ENCODE results near the gene LRRC52. TPM values are rescaled to one million over a fixed set of nuclear protein-coding genes. Genes with fewer than 3 reads are reported as not detected.

Gene LRRC52
- total RNA-seq, 4 donors from 2014 or later: 0.27 TPM; not detected in 3

GRCh38 chr1:165512816-165513215 lies 31.0 kb upstream of the LRRC52 start:
- H3K27me3 ChIP-seq: no peaks in the 10 kb centered on the region
- no peak overlapping the region for H3K27ac ChIP-seq
- no peaks in the 10 kb centered on the region for H3K4me1 ChIP-seq
- H3K4me3 ChIP-seq (replicated peaks in 1 of 3): no peak overlapping the region
- no peaks in the 10 kb centered on the region for H3K9me3 ChIP-seq
- intact Hi-C loops (cut with DNase I): no loop called here
- no peaks in the 10 kb centered on the region for H3K36me3 ChIP-seq
- no peak for DNase-seq
- TF ChIP-seq POLR2A (IDR thresholded peaks at IDR 0.05): no peak
- no peak for TF ChIP-seq CTCF (IDR thresholded peaks at IDR 0.05)
- WGBS, 2 donors: 41 to 48% methylated on average over 6 of the region's 6 CpGs

GRCh38 chr1:165516469-165516868 lies 27.3 kb upstream of the LRRC52 start:
- no peak for DNase-seq
- H3K9me3 ChIP-seq: no peaks in the 10 kb centered on the region
- H3K36me3 ChIP-seq: no peaks in the 10 kb centered on the region
- TF ChIP-seq POLR2A (IDR thresholded peaks at IDR 0.05) (no peak), CTCF (IDR thresholded peaks at IDR 0.05) (no peak)
- H3K4me1 ChIP-seq: no peaks in the 10 kb centered on the region
- no peak overlapping the region for H3K4me3 ChIP-seq (replicated peaks in 1 of 3)
- intact Hi-C loops (cut with DNase I): no loop called here
- H3K27ac ChIP-seq: no peak overlapping the region
- H3K27me3 ChIP-seq: no peaks in the 10 kb centered on the region
- 92 to 100% methylated on average over 2 of the region's 2 CpGs for WGBS, 2 donors

- no peak overlapping the region for H3K4me3 ChIP-seq (replicated peaks in 1 of 3)
- no peaks in the 10 kb centered on the region for H3K4me1 ChIP-seq
- intact Hi-C loops (cut with DNase I): no loop called here
- no peak overlapping the region for H3K27ac ChIP-seq
- no peak for DNase-seq
- no peaks in the 10 kb centered on the region for H3K36me3 ChIP-seq
- H3K9me3 ChIP-seq: no peaks in the 10 kb centered on the region
- 88 to 94% methylated on average over 4 of the region's 4 CpGs for WGBS, 2 donors
- TF ChIP-seq POLR2A (IDR thresholded peaks at IDR 0.05): no peak
- TF ChIP-seq CTCF (IDR thresholded peaks at IDR 0.05): no peak
- H3K27me3 ChIP-seq: no peaks in the 10 kb centered on the region
Measured at GRCh38 chr1:165520646-165521045, 23.2 kb upstream of the LRRC52 start.

GRCh38 chr1:165524639-165525285 lies 19.0 kb upstream of the LRRC52 start:
- Histone ChIP-seq H3K4me3 (replicated peaks in 1 of 3) (no peak overlapping the region), H3K36me3 (no peaks in the 10 kb centered on the region), H3K27me3 (no peaks in the 10 kb centered on the region), H3K27ac (no peak overlapping the region), H3K4me1 (peaks cover 0 to 10% of the 10 kb centered on the region in 2 donors), H3K9me3 (no peaks in the 10 kb centered on the region)
- TF ChIP-seq CTCF (IDR thresholded peaks at IDR 0.05) (no peak), POLR2A (IDR thresholded peaks at IDR 0.05) (no peak)
- intact Hi-C loops (cut with DNase I): no loop called here
- 76 to 80% methylated on average over 5 of the region's 5 CpGs for WGBS, 2 donors
- no peak for DNase-seq

GRCh38 chr1:165525708-165526107 lies 18.1 kb upstream of the LRRC52 start:
- TF ChIP-seq CTCF (IDR thresholded peaks at IDR 0.05): no peak
- no peak for TF ChIP-seq POLR2A (IDR thresholded peaks at IDR 0.05)
- intact Hi-C loops (cut with DNase I): no loop called here
- Histone ChIP-seq H3K9me3 (no peaks in the 10 kb centered on the region), H3K27ac (no peak overlapping the region), H3K4me1 (peaks cover 7 to 17% of the 10 kb centered on the region in 2 donors), H3K36me3 (no peaks in the 10 kb centered on the region), H3K27me3 (no peaks in the 10 kb centered on the region), H3K4me3 (replicated peaks in 1 of 3) (no peak overlapping the region)
- 90% methylated on average over 3 of the region's 3 CpGs for WGBS, 2 donors
- DNase-seq: no peak
